ENCODE results near the gene ROBO1. TPM values are rescaled to one million over a fixed set of nuclear protein-coding genes. Genes with fewer than 3 reads are reported as not detected.

Gene ROBO1
- total and polyA plus RNA-seq, 9 donors = 26.2 to 77.2 (median 38.7) TPM

- H3K4me1 ChIP-seq (ENCODE audit: control insufficient read depth, insufficient read depth, low read length) = no peaks in the 10 kb centered on the region
- DNase-seq = peak; percentile 13
- 80% methylated on average over 5 of the region's 12 CpGs for WGBS (ENCODE audit: insufficient coverage)
- H3K27me3 ChIP-seq (ENCODE audit: control insufficient read depth, insufficient read depth, low read length) = no peaks in the 10 kb centered on the region
- H3K27ac ChIP-seq (ENCODE audit: low read length) = no peak overlapping the region
- H3K9me3 ChIP-seq (replicated peaks; ENCODE audit: control insufficient read depth, low read depth, low read length) = no peaks in the 10 kb centered on the region
- H3K36me3 ChIP-seq (ENCODE audit: control insufficient read depth, insufficient read depth, low read length) = peaks cover 7% of the 10 kb centered on the region
- no peak overlapping the region for H3K4me3 ChIP-seq (ENCODE audit: low read length)
These were observed 1153.3 kb downstream of the ROBO1 start for GRCh38 chr3:78614486-78614885.

- Histone ChIP-seq H3K27me3 (ENCODE audit: control insufficient read depth, insufficient read depth, low read length) (no peaks in the 10 kb centered on the region), H3K4me1 (ENCODE audit: control insufficient read depth, insufficient read depth, low read length) (no peaks in the 10 kb centered on the region), H3K36me3 (ENCODE audit: control insufficient read depth, insufficient read depth, low read length) (peaks cover 7% of the 10 kb centered on the region), H3K4me3 (ENCODE audit: low read length) (no peak overlapping the region), H3K27ac (ENCODE audit: low read length) (no peak overlapping the region), H3K9me3 (replicated peaks; ENCODE audit: control insufficient read depth, low read depth, low read length) (no peaks in the 10 kb centered on the region)
- 80% methylated on average over 1 of the region's 2 CpGs for WGBS (ENCODE audit: insufficient coverage)
- no peak for DNase-seq
These were observed 1154.3 kb downstream of the ROBO1 start for GRCh38 chr3:78613421-78613879.

GRCh38 chr3:78611278-78611677 is 1156.5 kb downstream of the ROBO1 start:
- H3K9me3 ChIP-seq (replicated peaks; ENCODE audit: control insufficient read depth, low read depth, low read length) = no peaks in the 10 kb centered on the region
- H3K36me3 ChIP-seq (ENCODE audit: control insufficient read depth, insufficient read depth, low read length) = peaks cover 7% of the 10 kb centered on the region
- H3K27ac ChIP-seq (ENCODE audit: low read length) = no peak overlapping the region
- no peak overlapping the region for H3K4me3 ChIP-seq (ENCODE audit: low read length)
- H3K27me3 ChIP-seq (ENCODE audit: control insufficient read depth, insufficient read depth, low read length) = no peaks in the 10 kb centered on the region
- no peaks in the 10 kb centered on the region for H3K4me1 ChIP-seq (ENCODE audit: control insufficient read depth, insufficient read depth, low read length)
- 89% methylated on average over 5 of the region's 6 CpGs for WGBS (ENCODE audit: insufficient coverage)
- DNase-seq = no peak

- Histone ChIP-seq H3K27ac (ENCODE audit: low read length) (no peak overlapping the region), H3K9me3 (replicated peaks; ENCODE audit: control insufficient read depth, low read depth, low read length) (no peaks in the 10 kb centered on the region), H3K27me3 (ENCODE audit: control insufficient read depth, insufficient read depth, low read length) (no peaks in the 10 kb centered on the region), H3K36me3 (ENCODE audit: control insufficient read depth, insufficient read depth, low read length) (peaks cover 10% of the 10 kb centered on the region), H3K4me1 (ENCODE audit: control insufficient read depth, insufficient read depth, low read length) (no peaks in the 10 kb centered on the region), H3K4me3 (ENCODE audit: low read length) (no peak overlapping the region)
- no peak for DNase-seq
- no CpG with 5 or more reads among the region's 3 CpGs for WGBS (ENCODE audit: insufficient coverage)
These were observed 1157.2 kb downstream of the ROBO1 start for GRCh38 chr3:78610462-78611125.

- H3K27ac ChIP-seq (ENCODE audit: low read length) = no peak overlapping the region
- 100% methylated on average over 1 of the region's 7 CpGs for WGBS (ENCODE audit: insufficient coverage)
- H3K36me3 ChIP-seq (ENCODE audit: control insufficient read depth, insufficient read depth, low read length) = peaks cover 8% of the 10 kb centered on the region
- no peak overlapping the region for H3K4me3 ChIP-seq (ENCODE audit: low read length)
- no peaks in the 10 kb centered on the region for H3K9me3 ChIP-seq (replicated peaks; ENCODE audit: control insufficient read depth, low read depth, low read length)
- no peaks in the 10 kb centered on the region for H3K27me3 ChIP-seq (ENCODE audit: control insufficient read depth, insufficient read depth, low read length)
- DNase-seq = no peak
- H3K4me1 ChIP-seq (ENCODE audit: control insufficient read depth, insufficient read depth, low read length) = no peaks in the 10 kb centered on the region
These were observed 1161.0 kb downstream of the ROBO1 start for GRCh38 chr3:78606756-78607155.

GRCh38 chr3:78605178-78605577 is 1162.6 kb downstream of the ROBO1 start:
- WGBS (ENCODE audit: insufficient coverage) = no CpG with 5 or more reads among the region's 2 CpGs
- no peak overlapping the region for H3K4me3 ChIP-seq (ENCODE audit: low read length)
- peaks cover 8% of the 10 kb centered on the region for H3K36me3 ChIP-seq (ENCODE audit: control insufficient read depth, insufficient read depth, low read length)
- H3K27ac ChIP-seq (ENCODE audit: low read length) = no peak overlapping the region
- DNase-seq = no peak
- H3K4me1 ChIP-seq (ENCODE audit: control insufficient read depth, insufficient read depth, low read length) = no peaks in the 10 kb centered on the region
- no peaks in the 10 kb centered on the region for H3K9me3 ChIP-seq (replicated peaks; ENCODE audit: control insufficient read depth, low read depth, low read length)
- no peaks in the 10 kb centered on the region for H3K27me3 ChIP-seq (ENCODE audit: control insufficient read depth, insufficient read depth, low read length)

- Histone ChIP-seq H3K27me3 (ENCODE audit: control insufficient read depth, insufficient read depth, low read length) (no peaks in the 10 kb centered on the region), H3K4me3 (ENCODE audit: low read length) (no peak overlapping the region), H3K36me3 (ENCODE audit: control insufficient read depth, insufficient read depth, low read length) (peaks cover 8% of the 10 kb centered on the region), H3K4me1 (ENCODE audit: control insufficient read depth, insufficient read depth, low read length) (no peaks in the 10 kb centered on the region), H3K9me3 (replicated peaks; ENCODE audit: control insufficient read depth, low read depth, low read length) (no peaks in the 10 kb centered on the region), H3K27ac (ENCODE audit: low read length) (no peak overlapping the region)
- 100% methylated on average over 1 of the region's 3 CpGs for WGBS (ENCODE audit: insufficient coverage)
- no peak for DNase-seq
These were observed 1163.5 kb downstream of the ROBO1 start for GRCh38 chr3:78604341-78604740.

GRCh38 chr3:78601249-78601648 is 1166.5 kb downstream of the ROBO1 start:
- Histone ChIP-seq H3K36me3 (ENCODE audit: control insufficient read depth, insufficient read depth, low read length) (peaks cover 3% of the 10 kb centered on the region), H3K27ac (ENCODE audit: low read length) (no peak overlapping the region), H3K4me3 (ENCODE audit: low read length) (no peak overlapping the region), H3K9me3 (replicated peaks; ENCODE audit: control insufficient read depth, low read depth, low read length) (no peaks in the 10 kb centered on the region), H3K27me3 (ENCODE audit: control insufficient read depth, insufficient read depth, low read length) (no peaks in the 10 kb centered on the region), H3K4me1 (ENCODE audit: control insufficient read depth, insufficient read depth, low read length) (no peaks in the 10 kb centered on the region)
- no peak for DNase-seq
- WGBS (ENCODE audit: insufficient coverage) = 88% methylated on average over 2 of the region's 2 CpGs

- no CpG with 5 or more reads among the region's 1 CpG for WGBS (ENCODE audit: insufficient coverage)
These were observed 1178.0 kb downstream of the ROBO1 start for GRCh38 chr3:78589778-78590177.

GRCh38 chr3:78588906-78589621 is 1178.7 kb downstream of the ROBO1 start:
- no peaks in the 10 kb centered on the region for H3K4me1 ChIP-seq (ENCODE audit: control insufficient read depth, insufficient read depth, low read length)
- no peaks in the 10 kb centered on the region for H3K36me3 ChIP-seq (ENCODE audit: control insufficient read depth, insufficient read depth, low read length)
- no peak overlapping the region for H3K4me3 ChIP-seq (ENCODE audit: low read length)
- no peaks in the 10 kb centered on the region for H3K27me3 ChIP-seq (ENCODE audit: control insufficient read depth, insufficient read depth, low read length)
- no peaks in the 10 kb centered on the region for H3K9me3 ChIP-seq (replicated peaks; ENCODE audit: control insufficient read depth, low read depth, low read length)
- no peak overlapping the region for H3K27ac ChIP-seq (ENCODE audit: low read length)
- no peak for DNase-seq
- 100% methylated on average over 2 of the region's 3 CpGs for WGBS (ENCODE audit: insufficient coverage)

More at GRCh38 chr3:78589778-78590177, 1178.0 kb downstream of the ROBO1 start:
- Histone ChIP-seq H3K4me1 (ENCODE audit: control insufficient read depth, insufficient read depth, low read length) (no peaks in the 10 kb centered on the region), H3K36me3 (ENCODE audit: control insufficient read depth, insufficient read depth, low read length) (no peaks in the 10 kb centered on the region), H3K4me3 (ENCODE audit: low read length) (no peak overlapping the region), H3K9me3 (replicated peaks; ENCODE audit: control insufficient read depth, low read depth, low read length) (no peaks in the 10 kb centered on the region), H3K27ac (ENCODE audit: low read length) (no peak overlapping the region), H3K27me3 (ENCODE audit: control insufficient read depth, insufficient read depth, low read length) (no peaks in the 10 kb centered on the region)
- no peak for DNase-seq
